IMR-90 (cell line): ENCODE results near the gene PRPS1. TPM values are rescaled to one million over a fixed set of nuclear protein-coding genes. Genes with fewer than 3 reads are reported as not detected.
A peak's percentile ranks its signal among the peaks of the same experiment; 100 is the strongest.

ENCODE experiments used
- ATAC-seq: fragments of 200-7000 bp; cut with Tn5 transposase; 2 replicates; pipeline ENCODE4 v1.9.1; 2020; ENCODE audit warnings: low read depth, mild to moderate bottlenecking, moderate library complexity
- BruUV-seq: library from RNA; stranded (reverse); fragments of 400-500 nt; replicated peaks from 2 replicates; lab custom pipeline; 2021; lab: Mats Ljungman, UMichigan
- CTCF ChIA-PET: fragments of 300-600 bp; formaldehyde crosslinking; extraction: SDS; loops from one replicate; lab custom pipeline; 2021; ENCODE audit warnings: antibody characterized with exemption; lab: Yijun Ruan, JAX
- POLR2A ChIA-PET: fragments of 300-600 bp; sonication (Branson Sonifier 250); formaldehyde crosslinking; loops from one replicate; lab custom pipeline; 2022; ENCODE audit warnings: antibody characterized with exemption; ENCODE audit not compliant: unreplicated experiment; lab: Charles Lee
- DNase-seq: peaks from one replicate; pipeline ENCODE4 v3.0.0; 2013
- H2AFZ ChIP-seq: replicated peaks from 2 replicates; pipeline ENCODE3; 2013; ENCODE audit warnings: low read length, mild to moderate bottlenecking; ENCODE audit not compliant: poor library complexity
- H2AK5ac ChIP-seq: 2 replicates; pipeline ENCODE4 v1.6.1; 2013; ENCODE audit warnings: low read depth, low read length, inconsistent platforms
- H2AK9ac ChIP-seq: replicated peaks from 2 replicates; pipeline ENCODE3; 2013; ENCODE audit warnings: mild to moderate bottlenecking, low read depth, low read length, moderate library complexity; ENCODE audit not compliant: poor library complexity
- H2BK120ac ChIP-seq: 2 replicates; pipeline ENCODE4 v1.6.1; 2013; ENCODE audit warnings: low read depth, low read length, inconsistent platforms
- H2BK15ac ChIP-seq: 3 replicates; pipeline ENCODE4 v1.6.1; 2013; ENCODE audit warnings: low read depth, low read length, inconsistent platforms
- H2BK20ac ChIP-seq: 2 replicates; pipeline ENCODE4 v1.6.1; 2013; ENCODE audit warnings: low read depth, mild to moderate bottlenecking, inconsistent platforms, low read length, moderate library complexity
- H2BK5ac ChIP-seq: 2 replicates; pipeline ENCODE4 v1.6.1; 2013; ENCODE audit warnings: mild to moderate bottlenecking, low read depth, low read length, inconsistent platforms; ENCODE audit not compliant: poor library complexity, severe bottlenecking
- H3K14ac ChIP-seq: replicated peaks from 2 replicates; pipeline ENCODE4 v1.6.1; 2013; ENCODE audit warnings: low read depth, low read length, inconsistent platforms
- H3K18ac ChIP-seq: 2 replicates; pipeline ENCODE4 v1.6.1; 2013; ENCODE audit warnings: low read depth, low read length, control low read depth
- H3K23ac ChIP-seq: 2 replicates; pipeline ENCODE4 v1.6.1; 2013; ENCODE audit warnings: low read depth, low read length, inconsistent platforms
- H3K27ac ChIP-seq: 2 replicates; pipeline ENCODE4 v1.5.1; 2013; ENCODE audit warnings: mild to moderate bottlenecking, control low read depth, low read length; ENCODE audit not compliant: insufficient read depth
- H3K27me3 ChIP-seq: 2 replicates; pipeline ENCODE4 v1.6.1; 2013; ENCODE audit warnings: low read length; ENCODE audit not compliant: control insufficient read depth, insufficient read depth
- H3K36me3 ChIP-seq: 2 replicates; pipeline ENCODE4 v1.6.1; 2013; ENCODE audit warnings: low read length, mixed read lengths; ENCODE audit not compliant: control insufficient read depth, insufficient read depth
- H3K4ac ChIP-seq: 2 replicates; pipeline ENCODE4 v1.6.1; 2013; ENCODE audit warnings: low read depth, low read length, inconsistent platforms
- H3K4me1 ChIP-seq: 2 replicates; pipeline ENCODE4 v1.6.1; 2013; ENCODE audit warnings: low read length, mixed read lengths; ENCODE audit not compliant: control insufficient read depth, insufficient read depth
- H3K4me2 ChIP-seq: 2 replicates; pipeline ENCODE4 v1.6.1; 2013; ENCODE audit warnings: low read depth, mild to moderate bottlenecking, control low read depth, low read length, moderate library complexity
- H3K4me3 ChIP-seq: 2 replicates; pipeline ENCODE4 v1.5.1; 2013; ENCODE audit warnings: low read depth, mild to moderate bottlenecking, control low read depth, low read length, moderate library complexity; ENCODE audit not compliant: insufficient read depth
- H3K56ac ChIP-seq: 2 replicates; pipeline ENCODE4 v1.6.1; 2013; ENCODE audit warnings: low read length, inconsistent platforms; ENCODE audit not compliant: insufficient read depth; ENCODE audit errors: extremely low read depth
- H3K79me1 ChIP-seq, 2 experiments: 2 replicates each; pipeline ENCODE4 v1.6.1; 2013; ENCODE audit warnings: low read length in 2 of 2, inconsistent platforms in 1 of 2, low read depth in 1 of 2
- H3K9ac ChIP-seq: 2 replicates; pipeline ENCODE4 v1.6.1; 2013; ENCODE audit warnings: low read depth, low read length, control low read depth
- H3K9me1 ChIP-seq: 2 replicates; pipeline ENCODE4 v1.6.1; 2013; ENCODE audit warnings: low read length, inconsistent platforms; ENCODE audit not compliant: insufficient read depth
- H3K9me3 ChIP-seq: 2 replicates; pipeline ENCODE4 v1.6.1; 2013; ENCODE audit warnings: low read length; ENCODE audit not compliant: control insufficient read depth, insufficient read depth
- H4K20me1 ChIP-seq: 2 replicates; pipeline ENCODE4 v1.6.1; 2013; ENCODE audit warnings: low read length, inconsistent platforms; ENCODE audit not compliant: insufficient read depth
- H4K5ac ChIP-seq: 2 replicates; pipeline ENCODE4 v1.6.1; 2013; ENCODE audit warnings: mild to moderate bottlenecking, low read depth, low read length, control low read depth
- H4K8ac ChIP-seq, 2 experiments: 2 replicates each; pipeline ENCODE4 v1.6.1; 2013; ENCODE audit warnings: low read depth in 2 of 2, low read length in 2 of 2, control low read depth in 1 of 2, inconsistent platforms in 1 of 2
- H4K91ac ChIP-seq: 2 replicates; pipeline ENCODE4 v1.6.1; 2013; ENCODE audit warnings: low read depth, low read length, inconsistent platforms; ENCODE audit not compliant: insufficient read depth
- CTCF ChIP-seq: conservative IDR thresholded peaks from 2 replicates; pipeline ENCODE4 v1.5.1; 2012; ENCODE audit warnings: mild to moderate bottlenecking, low read depth, low read length, improper control_type of control experiment
- ELK1 ChIP-seq: fragments of 150-350 bp; IDR thresholded peaks from 2 replicates; pipeline ENCODE4 v1.6.1; 2016; ENCODE audit warnings: low read depth, mild to moderate bottlenecking, low read length, moderate library complexity, borderline replicate concordance
- MAFK ChIP-seq: IDR thresholded peaks from 2 replicates; pipeline ENCODE4 v1.6.1; 2012; ENCODE audit warnings: low read depth, low read length, improper control_type of control experiment
- MAZ ChIP-seq: IDR thresholded peaks from 2 replicates; pipeline ENCODE4 v1.6.1; 2012; ENCODE audit warnings: low read depth, mild to moderate bottlenecking, low read length, improper control_type of control experiment, moderate library complexity, borderline replicate concordance
- MXI1 ChIP-seq: IDR thresholded peaks from 2 replicates; pipeline ENCODE4 v1.6.1; 2012; ENCODE audit warnings: low read depth, mild to moderate bottlenecking, low read length, moderate library complexity, borderline replicate concordance
- NFE2L2 ChIP-seq: fragments of 150-350 bp; IDR thresholded peaks from 2 replicates; pipeline ENCODE4 v1.6.1; 2016; ENCODE audit warnings: low read depth, mild to moderate bottlenecking, low read length
- POLR2A ChIP-seq: IDR thresholded peaks from 2 replicates; pipeline ENCODE4 v1.6.1; 2012; ENCODE audit warnings: mild to moderate bottlenecking, low read depth, low read length
- RAD21 ChIP-seq: IDR thresholded peaks from 2 replicates; pipeline ENCODE4 v1.6.1; 2012; ENCODE audit warnings: low read length, improper control_type of control experiment
- SMC3 ChIP-seq: fragments of 150-350 bp; IDR thresholded peaks from 2 replicates; pipeline ENCODE4 v1.6.1; 2016; ENCODE audit warnings: low read depth, mild to moderate bottlenecking, antibody characterized with exemption, low read length, moderate library complexity
- USF2 ChIP-seq: fragments of 150-350 bp; IDR thresholded peaks from 2 replicates; pipeline ENCODE4 v1.6.1; 2017; ENCODE audit warnings: mild to moderate bottlenecking, antibody characterized with exemption, low read length, low read depth
- WGBS, 2 experiments: methylation state at CpG; one replicate each; pipeline versions ENCODE4 v1.1.5 to v1.1.7; 2013; ENCODE audit warnings: missing lambda C conversion rate in 2 of 2; ENCODE audit not compliant: insufficient read length in 1 of 2; ENCODE audit errors: extremely low coverage in 2 of 2; 5-methylcytosine and 5-hydroxymethylcytosine counted together
- dilution Hi-C: fragments of 300-500 bp; cut with HindIII; formaldehyde crosslinking; loops from one replicate; pipeline ENCODE4 v1.14.3; 2018; ENCODE audit warnings: low sequenced_read_pairs; ENCODE audit not compliant: unreplicated experiment
- in situ Hi-C: fragments of 300-500 bp; cut with MboI; formaldehyde crosslinking; loops from 3 replicates; pipeline ENCODE4 v1.14.3; 2019; ENCODE audit warnings: low sequenced_read_pairs, inconsistent platforms, mixed read lengths
- intact Hi-C: fragments of 100-400 bp; cut with micrococcal nuclease; formaldehyde crosslinking; loops from 2 replicates; pipeline ENCODE4 v1.10.0; 2022
- polyA plus RNA-seq, 3 experiments: library from polyadenylated mRNA; depleted of rRNA; stranded (reverse); fragments of >200 nt; gene quantifications; 2 replicates each; pipeline ENCODE4 v1.2.3, GENCODE V29; 2012; ENCODE audit warnings: low replicate concordance in 1 of 3
- total RNA-seq: library from RNA; depleted of rRNA; stranded (reverse); fragments of >200 nt; gene quantifications from 2 replicates; pipeline ENCODE4 v1.2.3, GENCODE V29; 2012

The PRPS1 gene
- total and polyA plus RNA-seq, 2 of the 4 experiments (the other 2 are of a cell fraction): 118 to 137 TPM

GRCh38 chrX:107654872-107655761, 26.8 kb downstream of the PRPS1 start:
- TF ChIP-seq POLR2A (no peak), MXI1 (no peak), MAFK (peak; percentile 79), ELK1 (no peak), USF2 (no peak), CTCF (peak; percentile 54), MAZ (no peak), RAD21 (peak; percentile 22; the same call in 1 of the 2 replicates), NFE2L2 (no peak), SMC3 (peak; percentile 26; the same call in 1 of the 2 replicates)
- no peaks in the 10 kb centered on the region for H3K9me3 ChIP-seq
- no peak overlapping the region for H3K18ac ChIP-seq
- H4K5ac ChIP-seq: no peak overlapping the region
- H2AFZ ChIP-seq: peak overlapping the region; percentile 78
- no peak overlapping the region for H2BK20ac ChIP-seq
- H2BK120ac ChIP-seq: no peak overlapping the region
- H2AK5ac ChIP-seq: peak overlapping the region; percentile 9; the same call in 1 of the 2 replicates
- H3K4me1 ChIP-seq: no peaks in the 10 kb centered on the region
- no peak overlapping the region; the same call in 1 of the 2 replicates for H3K27ac ChIP-seq
- no peak overlapping the region for H3K9ac ChIP-seq
- H4K91ac ChIP-seq: no peak overlapping the region
- DNase-seq: peak; percentile 92
- peak; percentile 90 for ATAC-seq
- H3K56ac ChIP-seq: no peak overlapping the region
- H3K9me1 ChIP-seq: peaks cover 4% of the 10 kb centered on the region; the same call in 1 of the 2 replicates
- H2BK15ac ChIP-seq: no peak overlapping the region
- ChIA-PET POLR2A (no interaction called here), CTCF (interaction anchor here (0.7 to 1.3 kb wide), 3 partner anchors 14 to 121 kb away, joined by 3 read pairs; partner anchors contain the start of gene TSC22D3)
- no TSS peak for BruUV-seq
- intact Hi-C loops: loop anchor here (2.0 kb wide), 1 partner anchor 56 kb away; no protein-coding TSS in a partner anchor
- no peak overlapping the region for H3K4me3 ChIP-seq
- H3K27me3 ChIP-seq: peaks cover 2% of the 10 kb centered on the region
- H3K23ac ChIP-seq: no peak overlapping the region
- peaks cover 6% of the 10 kb centered on the region; the same call in 1 of the 2 replicates for H4K20me1 ChIP-seq
- 46% methylated on average over 2 of the region's 22 CpGs; no CpG with 5 or more reads in 1 of the 2 experiments for WGBS, 2 experiments
- in situ Hi-C loops: loop anchor here (5.0 kb wide), 1 partner anchor 122 kb away; the partner anchor contains the start of genes NCBP2L and TSC22D3
- H2AK9ac ChIP-seq: peak overlapping the region; percentile 76
- no peaks in the 10 kb centered on the region for H3K36me3 ChIP-seq
- dilution Hi-C loops: no loop called here
- peak overlapping the region; percentile 36 for H3K4me2 ChIP-seq
- no peaks in the 10 kb centered on the region; a peak in 1 of 4 replicates for H3K79me1 ChIP-seq
- H3K14ac ChIP-seq: no peak overlapping the region
- peak overlapping the region; percentile 49 for H2BK5ac ChIP-seq
- H4K8ac ChIP-seq: no peak overlapping the region
- peak overlapping the region; percentile 42; the same call in 1 of the 2 replicates for H3K4ac ChIP-seq
